Tongue (tissue), 2 donors: Measurements from ENCODE around the gene VWA8. TPM values are rescaled to one million over a fixed set of nuclear protein-coding genes. Genes with fewer than 3 reads are reported as not detected.
"Not testable (repeated sequence)": the region's sequence is repeated elsewhere in the genome, so short reads cannot be mapped to it uniquely, and the experiment has no call there.

Source experiments
- DNase-seq: peaks from one replicate; pipeline ENCODE4 v3.0.0-alpha.2; 2015
- total RNA-seq: library from RNA; depleted of rRNA; stranded (reverse); fragments of >200 nt; gene quantifications from one replicate; pipeline ENCODE4 v1.2.3, GENCODE V29; 2014

Gene VWA8
- total RNA-seq, 1 donor from 2014 or later = 43.3 TPM

- DNase-seq = no peak
Measured at GRCh38 chr13:41681587-41681986, 279.3 kb downstream of the VWA8 start.

- DNase-seq = no peak
Measured at GRCh38 chr13:41680900-41681299, 280.0 kb downstream of the VWA8 start.

GRCh38 chr13:41678848-41679247 lies 282.1 kb downstream of the VWA8 start:
- no peak for DNase-seq

GRCh38 chr13:41678249-41678648 lies 282.7 kb downstream of the VWA8 start:
- peak; percentile 34 for DNase-seq

- DNase-seq = no peak
Measured at GRCh38 chr13:41675306-41675705, 285.6 kb downstream of the VWA8 start.

- DNase-seq = no peak
Measured at GRCh38 chr13:41674246-41674645, 286.7 kb downstream of the VWA8 start.

- DNase-seq = peak; percentile 74
Measured at GRCh38 chr13:41673640-41674039, 287.3 kb downstream of the VWA8 start.

GRCh38 chr13:41670873-41671443 lies 290.0 kb downstream of the VWA8 start:
- DNase-seq = no peak

- DNase-seq = peak; percentile 93
Measured at GRCh38 chr13:41668130-41668757, 292.7 kb downstream of the VWA8 start.

GRCh38 chr13:41666644-41667043 lies 294.3 kb downstream of the VWA8 start:
- no peak for DNase-seq

- DNase-seq = no peak
Measured at GRCh38 chr13:41660411-41660810, 300.5 kb downstream of the VWA8 start.

- peak; percentile 78 for DNase-seq
Measured at GRCh38 chr13:41658057-41658661, 302.8 kb downstream of the VWA8 start.

GRCh38 chr13:41655997-41656396 lies 304.9 kb downstream of the VWA8 start:
- DNase-seq = no peak

GRCh38 chr13:41654796-41655195 lies 306.1 kb downstream of the VWA8 start:
- no peak for DNase-seq

GRCh38 chr13:41652735-41653361 lies 308.1 kb downstream of the VWA8 start:
- DNase-seq = peak; percentile 77

GRCh38 chr13:41651413-41652058 lies 309.4 kb downstream of the VWA8 start:
- no peak for DNase-seq

- DNase-seq = no peak
Measured at GRCh38 chr13:41650706-41651105, 310.2 kb downstream of the VWA8 start.

GRCh38 chr13:41649659-41650058 lies 311.2 kb downstream of the VWA8 start:
- no peak for DNase-seq

GRCh38 chr13:41648314-41648935 lies 312.5 kb downstream of the VWA8 start:
- peak; percentile 28 for DNase-seq

GRCh38 chr13:41647699-41648313 lies 313.1 kb downstream of the VWA8 start:
- not testable (repeated sequence) for DNase-seq

- no peak for DNase-seq
Measured at GRCh38 chr13:41645331-41645730, 315.6 kb downstream of the VWA8 start.

- no peak for DNase-seq
Measured at GRCh38 chr13:41644742-41645141, 316.2 kb downstream of the VWA8 start.
